Right lobe of liver (tissue), 6 donors: ENCODE measurements around the gene OPCML. TPM values are rescaled to one million over a fixed set of nuclear protein-coding genes. Genes with fewer than 3 reads are reported as not detected.

Source experiments
- ATAC-seq, 4 donors: fragments of 200-7000 bp; cut with Tn5 transposase; one replicate each; pipeline ENCODE4 v1.9.1; 2020; ENCODE audit warnings: mild to moderate bottlenecking in 4 of 4, moderate library complexity in 4 of 4
- DNase-seq, 3 donors: peaks; one replicate each; pipeline ENCODE4 v3.0.0-alpha.2; 2020
- H3K27ac ChIP-seq, 3 donors: fragments of 200-600 bp; one replicate each; pipeline ENCODE4 v1.8.0; 2022
- H3K27me3 ChIP-seq, 2 donors: fragments of 200-600 bp; one replicate each; pipeline ENCODE4 v1.8.0; 2022
- H3K36me3 ChIP-seq, 4 donors: fragments of 200-600 bp; sonication (generic) in 1 of 4; one replicate each; pipeline versions ENCODE4 v1.5.1 to v1.8.0; 2017 to 2022; ENCODE audit warnings: control low read depth in 1 of 4
- H3K4me1 ChIP-seq, 4 donors: fragments of 200-600 bp; sonication (generic) in 1 of 4; one replicate each; pipeline versions ENCODE4 v1.5.1 to v1.8.0; 2017 to 2022; ENCODE audit warnings: control low read depth in 1 of 4
- H3K4me3 ChIP-seq, 3 donors: fragments of 200-600 bp; one replicate each; pipeline ENCODE4 v1.8.0; 2022
- H3K9me3 ChIP-seq, 4 donors: fragments of 200-600 bp; sonication (generic) in 1 of 4; one replicate each; pipeline versions ENCODE4 v1.5.1 to v1.8.0; 2017 to 2022; ENCODE audit warnings: control low read depth in 1 of 4
- CTCF ChIP-seq, 4 donors: fragments of 200-600 bp in 3 of 4; fragments of 450-650 bp in 1 of 4; IDR thresholded peaks; one replicate each; pipeline versions ENCODE4 v1.5.1 to v1.8.0; 2016 to 2022; ENCODE audit warnings: antibody characterized with exemption in 4 of 4, mild to moderate bottlenecking in 2 of 4
- POLR2A ChIP-seq: fragments of 450-650 bp; IDR thresholded peaks from one replicate; pipeline ENCODE4 v1.6.1; 2017; ENCODE audit warnings: antibody characterized with exemption, mild to moderate bottlenecking
- WGBS: methylation state at CpG from one replicate; pipeline ENCODE4 v1.1.6; 2018; ENCODE audit warnings: low coverage, low lambda C conversion rate; ENCODE audit not compliant: insufficient coverage; ENCODE audit errors: missing lambda C conversion rate; 5-methylcytosine and 5-hydroxymethylcytosine counted together
- intact Hi-C, 2 donors: fragments of 100-400 bp; cut with DNase I; formaldehyde crosslinking; loops; one replicate each; pipeline versions ENCODE4 v1.11.2 to v1.14.1; 2022
- total RNA-seq, 6 experiments: library from RNA; depleted of rRNA in 2 of 6; stranded (reverse); fragments of >200 nt in 2 of 6; fragmentation: NEBNext Ultra II Directional in 3 of 6; extraction: Animal tissue kit (Norgen Biotek cat#: 25700) in 3 of 6; gene quantifications; one replicate each; pipeline versions ENCODE4 v1.1.0 to v1.2.4, GENCODE V29; 2016 to 2023
- donor health status: DM: no; HTN: yes; CAD: no.
- donor health status: DM: no; HTN: no; CAD: no.
- donor health status: DM: no; HTN: no; CAD: no.
- donor health status: DM: no; HTN: yes; CAD: no.
- donor health status: DM: no; HTN: yes; CAD: no.

OPCML gene
- total RNA-seq, 6 experiments from 2014 or later = 0.11 TPM; not detected in 5

GRCh38 chr11:132853886-132854285 lies 678.4 kb downstream of the OPCML start:
- ATAC-seq = no peak
- WGBS = 77% methylated on average over 3 of the region's 3 CpGs
- no peaks in the 10 kb centered on the region for H3K9me3 ChIP-seq
- intact Hi-C loops = no loop called here
- no peak for TF ChIP-seq CTCF (IDR thresholded peaks at IDR 0.05)
- no peak for TF ChIP-seq POLR2A
- no peak for DNase-seq
- no peaks in the 10 kb centered on the region for H3K36me3 ChIP-seq
- no peak overlapping the region for H3K27ac ChIP-seq
- no peaks in the 10 kb centered on the region for H3K27me3 ChIP-seq
- no peak overlapping the region for H3K4me3 ChIP-seq
- no peaks in the 10 kb centered on the region for H3K4me1 ChIP-seq

GRCh38 chr11:132852361-132852760 lies 679.9 kb downstream of the OPCML start:
- intact Hi-C loops = no loop called here
- Histone ChIP-seq H3K9me3 (no peaks in the 10 kb centered on the region), H3K27ac (no peak overlapping the region), H3K36me3 (no peaks in the 10 kb centered on the region), H3K4me1 (no peaks in the 10 kb centered on the region), H3K27me3 (no peaks in the 10 kb centered on the region), H3K4me3 (no peak overlapping the region)
- no peak for DNase-seq
- no peak for TF ChIP-seq POLR2A
- no peak for TF ChIP-seq CTCF (IDR thresholded peaks at IDR 0.05)
- WGBS = 77% methylated on average over 7 of the region's 7 CpGs
- ATAC-seq = no peak

- 81% methylated on average over 2 of the region's 2 CpGs for WGBS
- H3K36me3 ChIP-seq = no peaks in the 10 kb centered on the region
- no peak for ATAC-seq
Measured at GRCh38 chr11:132851247-132851646, 681.1 kb downstream of the OPCML start.

GRCh38 chr11:132850266-132850665 lies 682.0 kb downstream of the OPCML start:
- no peak for TF ChIP-seq POLR2A
- no peak for TF ChIP-seq CTCF (IDR thresholded peaks at IDR 0.05)
- WGBS = 80% methylated on average over 3 of the region's 3 CpGs
- no peaks in the 10 kb centered on the region for H3K9me3 ChIP-seq
- intact Hi-C loops = no loop called here
- ATAC-seq = no peak
- no peak overlapping the region for H3K4me3 ChIP-seq
- H3K27me3 ChIP-seq = no peaks in the 10 kb centered on the region
- no peaks in the 10 kb centered on the region for H3K36me3 ChIP-seq
- no peak overlapping the region for H3K27ac ChIP-seq
- no peak for DNase-seq
- no peaks in the 10 kb centered on the region for H3K4me1 ChIP-seq

More at GRCh38 chr11:132851247-132851646, 681.1 kb downstream of the OPCML start:
- no peaks in the 10 kb centered on the region for H3K9me3 ChIP-seq
- H3K4me3 ChIP-seq = no peak overlapping the region
- no peaks in the 10 kb centered on the region for H3K27me3 ChIP-seq
- no peak for DNase-seq
- intact Hi-C loops = no loop called here
- no peaks in the 10 kb centered on the region for H3K4me1 ChIP-seq
- no peak for TF ChIP-seq POLR2A
- no peak for TF ChIP-seq CTCF (IDR thresholded peaks at IDR 0.05)
- H3K27ac ChIP-seq = no peak overlapping the region

GRCh38 chr11:132848336-132848735 lies 684.0 kb downstream of the OPCML start:
- no peak for ATAC-seq
- no peaks in the 10 kb centered on the region for H3K36me3 ChIP-seq
- no peak for DNase-seq
- TF ChIP-seq CTCF (IDR thresholded peaks at IDR 0.05) (no peak), POLR2A (no peak)
- no peaks in the 10 kb centered on the region for H3K4me1 ChIP-seq
- no peaks in the 10 kb centered on the region for H3K9me3 ChIP-seq
- no peak overlapping the region for H3K27ac ChIP-seq
- no peaks in the 10 kb centered on the region for H3K27me3 ChIP-seq
- intact Hi-C loops = no loop called here
- 71% methylated on average over 2 of the region's 2 CpGs for WGBS
- H3K4me3 ChIP-seq = no peak overlapping the region
